H9 (cell line): ENCODE results near the gene CFAP157. TPM values are rescaled to one million over a fixed set of nuclear protein-coding genes. Genes with fewer than 3 reads are reported as not detected.

Source experiments
- DNase-seq: peaks from one replicate; pipeline ENCODE4 v3.0.0-alpha.2; 2017
- H2AFZ ChIP-seq: one replicate; pipeline ENCODE4 v1.6.1; 2013; ENCODE audit warnings: mild to moderate bottlenecking, low read length, control low read depth, moderate library complexity
- H2AK5ac ChIP-seq: 2 replicates; pipeline ENCODE4 v1.6.1; 2013; ENCODE audit warnings: low read length, control low read depth, mixed read lengths; ENCODE audit not compliant: insufficient read length
- H2BK120ac ChIP-seq: one replicate; pipeline ENCODE4 v1.6.1; 2013; ENCODE audit warnings: low read depth, mild to moderate bottlenecking, low read length, control low read depth, inconsistent platforms; ENCODE audit not compliant: poor library complexity, severe bottlenecking
- H2BK12ac ChIP-seq: 2 replicates; pipeline ENCODE4 v1.6.1; 2013; ENCODE audit warnings: low read length, control low read depth, mixed read lengths, low read depth; ENCODE audit not compliant: insufficient read length
- H2BK15ac ChIP-seq: 2 replicates; pipeline ENCODE4 v1.6.1; 2013; ENCODE audit warnings: low read depth, low read length, control low read depth
- H2BK20ac ChIP-seq: one replicate; pipeline ENCODE4 v1.6.1; 2013; ENCODE audit warnings: low read depth, mild to moderate bottlenecking, low read length, control low read depth, inconsistent platforms; ENCODE audit not compliant: poor library complexity, severe bottlenecking
- H2BK5ac ChIP-seq: 2 replicates; pipeline ENCODE4 v1.6.1; 2013; ENCODE audit warnings: low read length, control low read depth, mixed read lengths; ENCODE audit not compliant: insufficient read length
- H3K14ac ChIP-seq: 2 replicates; pipeline ENCODE4 v1.6.1; 2013; ENCODE audit warnings: low read length, control low read depth; ENCODE audit not compliant: insufficient read depth
- H3K18ac ChIP-seq: 2 replicates; pipeline ENCODE4 v1.6.1; 2013; ENCODE audit warnings: low read depth, mild to moderate bottlenecking, mixed read lengths, low read length, control low read depth; ENCODE audit not compliant: insufficient read length
- H3K23ac ChIP-seq: 2 replicates; pipeline ENCODE4 v1.6.1; 2013; ENCODE audit warnings: low read length, control low read depth, mixed read lengths, low read depth; ENCODE audit not compliant: insufficient read length
- H3K23me2 ChIP-seq: 2 replicates; pipeline ENCODE4 v1.6.1; 2013; ENCODE audit warnings: low read depth, mild to moderate bottlenecking, mixed read lengths, low read length, control low read depth; ENCODE audit not compliant: insufficient read length, poor library complexity, severe bottlenecking
- H3K27ac ChIP-seq: 2 replicates; pipeline ENCODE4 v1.5.1; 2013; ENCODE audit warnings: low read length, control low read depth, mixed read lengths, low read depth; ENCODE audit not compliant: insufficient read length
- H3K27me3 ChIP-seq: 2 replicates; pipeline ENCODE4 v1.6.1; 2013; ENCODE audit warnings: low read length, control low read depth, inconsistent platforms; ENCODE audit not compliant: insufficient read depth
- H3K4ac ChIP-seq: 2 replicates; pipeline ENCODE4 v1.6.1; 2013; ENCODE audit warnings: low read depth, mild to moderate bottlenecking, control low read depth, inconsistent platforms, low read length, moderate library complexity
- H3K4me1 ChIP-seq: 2 replicates; pipeline ENCODE4 v1.6.1; 2013; ENCODE audit warnings: low read length, control low read depth, inconsistent platforms; ENCODE audit not compliant: insufficient read depth
- H3K4me2 ChIP-seq: 2 replicates; pipeline ENCODE4 v1.6.1; 2013; ENCODE audit warnings: low read length, control low read depth, mixed read lengths; ENCODE audit not compliant: insufficient read length, insufficient read depth
- H3K56ac ChIP-seq: 2 replicates; pipeline ENCODE4 v1.6.1; 2013; ENCODE audit warnings: low read depth, mild to moderate bottlenecking, mixed read lengths, low read length, control low read depth; ENCODE audit not compliant: insufficient read length
- H3K79me1 ChIP-seq: 2 replicates; pipeline ENCODE4 v1.6.1; 2013; ENCODE audit warnings: low read depth, mild to moderate bottlenecking, moderate library complexity, low read length, control low read depth, inconsistent platforms; ENCODE audit not compliant: insufficient read depth, poor library complexity, severe bottlenecking
- H3K79me2 ChIP-seq: 2 replicates; pipeline ENCODE4 v1.6.1; 2013; ENCODE audit warnings: low read length, control low read depth, inconsistent platforms; ENCODE audit not compliant: insufficient read depth
- H3K9ac ChIP-seq: 2 replicates; pipeline ENCODE4 v1.6.1; 2013; ENCODE audit warnings: low read length, control low read depth, mixed read lengths; ENCODE audit not compliant: insufficient read length; ENCODE audit errors: extremely low read depth
- H3K9me3 ChIP-seq: one replicate; pipeline ENCODE4 v1.6.1; 2013; ENCODE audit warnings: low read depth, low read length, inconsistent platforms; ENCODE audit not compliant: control insufficient read depth
- H3T11ph ChIP-seq: one replicate; pipeline ENCODE4 v1.6.1; 2013; ENCODE audit warnings: mild to moderate bottlenecking, low read length, control low read depth, inconsistent platforms
- H4K20me1 ChIP-seq: one replicate; pipeline ENCODE4 v1.6.1; 2013; ENCODE audit not compliant: control insufficient read depth, insufficient read length, insufficient read depth
- H4K5ac ChIP-seq: 2 replicates; pipeline ENCODE4 v1.6.1; 2013; ENCODE audit warnings: low read depth, mild to moderate bottlenecking, mixed read lengths, low read length, control low read depth; ENCODE audit not compliant: insufficient read length
- H4K8ac ChIP-seq: replicated peaks from 2 replicates; pipeline ENCODE4 v1.6.1; 2013; ENCODE audit warnings: low read length, control low read depth, mixed read lengths, low read depth; ENCODE audit not compliant: insufficient read length
- H4K91ac ChIP-seq: 2 replicates; pipeline ENCODE4 v1.6.1; 2013; ENCODE audit warnings: low read depth, mild to moderate bottlenecking, moderate library complexity, mixed read lengths, low read length, control low read depth; ENCODE audit not compliant: insufficient read length
- H3K27ac Mint-ChIP-seq, 3 experiments: 2 replicates in 2 of 3; 3 replicates in 1 of 3; pipeline ENCODE4 v1.8.0; 2020 to 2021; ENCODE audit warnings: mixed read lengths in 3 of 3, mild to moderate bottlenecking in 1 of 3, moderate library complexity in 1 of 3
- H3K27me3 Mint-ChIP-seq: 2 replicates; pipeline ENCODE4 v1.8.0; 2021; ENCODE audit warnings: low read depth, mild to moderate bottlenecking, moderate library complexity, mixed read lengths
- H3K36me3 Mint-ChIP-seq, 3 experiments: 2 replicates in 2 of 3; 3 replicates in 1 of 3; pipeline ENCODE4 v1.8.0; 2020 to 2021; ENCODE audit warnings: low read depth in 3 of 3, mixed read lengths in 3 of 3; ENCODE audit not compliant: insufficient read depth in 1 of 3
- H3K4me1 Mint-ChIP-seq, 2 experiments: 2 replicates each; pipeline ENCODE4 v1.8.0; 2020; ENCODE audit warnings: mixed read lengths in 2 of 2
- H3K4me3 Mint-ChIP-seq, 2 experiments: 2 replicates in 1 of 2; 3 replicates in 1 of 2; pipeline ENCODE4 v1.8.0; 2020 to 2021; ENCODE audit warnings: mild to moderate bottlenecking in 2 of 2, mixed read lengths in 2 of 2, moderate library complexity in 1 of 2
- H3K9me3 Mint-ChIP-seq, 2 experiments: 2 replicates in 1 of 2; 3 replicates in 1 of 2; pipeline ENCODE4 v1.8.0; 2020; ENCODE audit warnings: mild to moderate bottlenecking in 2 of 2, mixed read lengths in 2 of 2, moderate library complexity in 1 of 2
- WGBS: extraction: QIAGEN DNeasy Blood & Tissue Kit; methylation state at CpG from one replicate; pipeline ENCODE4 v1.1.7; 2013; ENCODE audit warnings: missing lambda C conversion rate, low lambda C conversion rate, mixed read lengths; ENCODE audit not compliant: insufficient read length; ENCODE audit errors: extremely low coverage; 5-methylcytosine and 5-hydroxymethylcytosine counted together
- total RNA-seq: library from RNA; stranded (reverse); gene quantifications from 2 replicates; pipeline ENCODE4 v1.2.1, GENCODE V29; 2021
- TF ChIP-seq, protein P1 (sequence below): fragments of 200-600 bp; sonication (generic); conservative IDR thresholded peaks from 3 replicates; pipeline ENCODE4 v1.8.0; 2021; ENCODE audit warnings: antibody characterized with exemption, mild to moderate bottlenecking

Gene CFAP157
- total RNA-seq, 1 experiment from 2014 or later, result 0.22 TPM

DNA sequence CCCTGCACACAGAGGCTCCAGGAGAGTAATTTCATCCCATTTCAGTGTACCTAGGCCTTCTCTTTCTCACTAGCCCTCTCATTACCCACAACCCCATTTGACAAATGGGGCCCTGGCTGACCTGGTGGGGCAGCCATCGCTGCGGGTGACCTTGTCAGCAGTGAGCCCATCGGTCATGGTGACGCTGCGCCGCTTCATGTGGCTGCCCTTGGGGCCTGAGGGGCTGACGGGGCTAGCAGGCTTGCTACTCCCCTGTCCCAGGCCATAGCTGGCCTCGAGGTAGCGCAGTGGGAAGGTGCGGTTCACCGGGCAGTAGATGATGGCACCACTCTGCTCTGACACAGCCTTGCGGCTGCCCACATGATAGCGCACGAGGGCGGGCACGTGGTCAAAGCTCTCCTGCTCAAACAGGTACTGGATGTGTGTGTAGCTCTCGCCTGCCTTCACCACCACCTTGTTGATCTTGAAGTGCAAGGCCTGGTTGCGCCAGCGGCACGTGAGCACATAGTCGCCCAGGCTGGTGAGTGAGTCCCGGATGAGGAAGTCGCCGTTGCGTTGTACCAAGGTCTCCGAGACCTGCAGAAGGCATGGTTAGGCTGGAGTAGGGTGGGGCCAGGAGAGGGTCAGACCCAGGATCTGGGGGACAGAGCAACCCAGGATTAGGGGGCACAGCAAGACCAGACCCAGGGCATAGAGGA lies 42.5 kb downstream of the CFAP157 start:
- Histone ChIP-seq H3K27me3 (no peaks in the 10 kb centered on the region), H2BK15ac (no peak overlapping the region), H3K23ac (no peak overlapping the region), H3K79me1 (no peaks in the 10 kb centered on the region), H3K4me2 (no peak overlapping the region), H3K9ac (no peak overlapping the region), H3T11ph (no peak overlapping the region), H2BK20ac (no peak overlapping the region), H3K4me1 (no peaks in the 10 kb centered on the region), H4K5ac (no peak overlapping the region), H2AK5ac (no peak overlapping the region), H3K23me2 (no peaks in the 10 kb centered on the region), H2BK5ac (no peak overlapping the region), H2BK120ac (no peak overlapping the region), H3K56ac (no peak overlapping the region), H3K9me3 (no peaks in the 10 kb centered on the region), H3K4ac (no peak overlapping the region), H3K14ac (no peak overlapping the region), H4K20me1 (no peaks in the 10 kb centered on the region), H3K18ac (no peak overlapping the region), H3K27ac (no peak overlapping the region), H4K8ac (no peak overlapping the region), H2AFZ (no peak overlapping the region), H3K79me2 (no peaks in the 10 kb centered on the region), H2BK12ac (no peak overlapping the region), H4K91ac (no peak overlapping the region)
- Mint-ChIP-seq H3K9me3 (no peaks in the 10 kb centered on the region), H3K4me1 (peaks cover 0 to 6% of the 10 kb centered on the region in 2 experiments; a peak in 2 of 4 replicates), H3K27ac (no peak overlapping the region), H3K27me3 (peaks cover 27% of the 10 kb centered on the region), H3K36me3 (peaks cover 0 to 12% (median 0%) of the 10 kb centered on the region in 3 experiments; a peak in 2 of 7 replicates), H3K4me3 (no peak overlapping the region; a peak in 1 of 5 replicates)
- no CpG with 5 or more reads among the region's 26 CpGs for WGBS
- TF ChIP-seq, protein P1, sequence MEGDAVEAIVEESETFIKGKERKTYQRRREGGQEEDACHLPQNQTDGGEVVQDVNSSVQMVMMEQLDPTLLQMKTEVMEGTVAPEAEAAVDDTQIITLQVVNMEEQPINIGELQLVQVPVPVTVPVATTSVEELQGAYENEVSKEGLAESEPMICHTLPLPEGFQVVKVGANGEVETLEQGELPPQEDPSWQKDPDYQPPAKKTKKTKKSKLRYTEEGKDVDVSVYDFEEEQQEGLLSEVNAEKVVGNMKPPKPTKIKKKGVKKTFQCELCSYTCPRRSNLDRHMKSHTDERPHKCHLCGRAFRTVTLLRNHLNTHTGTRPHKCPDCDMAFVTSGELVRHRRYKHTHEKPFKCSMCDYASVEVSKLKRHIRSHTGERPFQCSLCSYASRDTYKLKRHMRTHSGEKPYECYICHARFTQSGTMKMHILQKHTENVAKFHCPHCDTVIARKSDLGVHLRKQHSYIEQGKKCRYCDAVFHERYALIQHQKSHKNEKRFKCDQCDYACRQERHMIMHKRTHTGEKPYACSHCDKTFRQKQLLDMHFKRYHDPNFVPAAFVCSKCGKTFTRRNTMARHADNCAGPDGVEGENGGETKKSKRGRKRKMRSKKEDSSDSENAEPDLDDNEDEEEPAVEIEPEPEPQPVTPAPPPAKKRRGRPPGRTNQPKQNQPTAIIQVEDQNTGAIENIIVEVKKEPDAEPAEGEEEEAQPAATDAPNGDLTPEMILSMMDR, result no peak
- DNase-seq, result no peak
